ENCODE data around the gene MTERF2.

DNA sequence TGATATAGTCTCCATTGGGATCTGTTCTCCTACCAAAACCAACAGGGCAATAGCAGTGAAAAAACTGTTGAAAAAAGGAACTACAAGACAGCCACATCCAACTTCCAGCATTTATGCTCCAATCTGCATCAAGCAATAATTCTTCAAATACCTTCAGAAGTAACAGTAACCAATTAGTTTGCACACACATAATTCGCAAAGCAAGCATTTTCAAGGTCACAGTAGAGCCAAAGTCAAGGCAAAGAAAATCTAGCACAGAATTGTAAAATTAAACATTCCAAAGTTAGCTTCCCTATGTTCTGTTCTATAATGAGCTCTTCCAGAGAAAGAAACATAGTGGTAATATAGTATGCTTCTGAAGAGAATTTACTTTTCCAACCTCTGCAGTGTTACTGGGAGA is 11.0 kb upstream of the MTERF2 start:
- TF ChIP-seq CTCF (tag by site-specific recombination; IDR thresholded peaks at IDR 0.05) (no peak), ZNF335 (tag by site-specific recombination; conservative IDR thresholded peaks at IDR 0.05) (no peak), ZNF416 (tag by site-specific recombination; IDR thresholded peaks at IDR 0.05) (no peak)
- TF ChIP-seq, protein P1, sequence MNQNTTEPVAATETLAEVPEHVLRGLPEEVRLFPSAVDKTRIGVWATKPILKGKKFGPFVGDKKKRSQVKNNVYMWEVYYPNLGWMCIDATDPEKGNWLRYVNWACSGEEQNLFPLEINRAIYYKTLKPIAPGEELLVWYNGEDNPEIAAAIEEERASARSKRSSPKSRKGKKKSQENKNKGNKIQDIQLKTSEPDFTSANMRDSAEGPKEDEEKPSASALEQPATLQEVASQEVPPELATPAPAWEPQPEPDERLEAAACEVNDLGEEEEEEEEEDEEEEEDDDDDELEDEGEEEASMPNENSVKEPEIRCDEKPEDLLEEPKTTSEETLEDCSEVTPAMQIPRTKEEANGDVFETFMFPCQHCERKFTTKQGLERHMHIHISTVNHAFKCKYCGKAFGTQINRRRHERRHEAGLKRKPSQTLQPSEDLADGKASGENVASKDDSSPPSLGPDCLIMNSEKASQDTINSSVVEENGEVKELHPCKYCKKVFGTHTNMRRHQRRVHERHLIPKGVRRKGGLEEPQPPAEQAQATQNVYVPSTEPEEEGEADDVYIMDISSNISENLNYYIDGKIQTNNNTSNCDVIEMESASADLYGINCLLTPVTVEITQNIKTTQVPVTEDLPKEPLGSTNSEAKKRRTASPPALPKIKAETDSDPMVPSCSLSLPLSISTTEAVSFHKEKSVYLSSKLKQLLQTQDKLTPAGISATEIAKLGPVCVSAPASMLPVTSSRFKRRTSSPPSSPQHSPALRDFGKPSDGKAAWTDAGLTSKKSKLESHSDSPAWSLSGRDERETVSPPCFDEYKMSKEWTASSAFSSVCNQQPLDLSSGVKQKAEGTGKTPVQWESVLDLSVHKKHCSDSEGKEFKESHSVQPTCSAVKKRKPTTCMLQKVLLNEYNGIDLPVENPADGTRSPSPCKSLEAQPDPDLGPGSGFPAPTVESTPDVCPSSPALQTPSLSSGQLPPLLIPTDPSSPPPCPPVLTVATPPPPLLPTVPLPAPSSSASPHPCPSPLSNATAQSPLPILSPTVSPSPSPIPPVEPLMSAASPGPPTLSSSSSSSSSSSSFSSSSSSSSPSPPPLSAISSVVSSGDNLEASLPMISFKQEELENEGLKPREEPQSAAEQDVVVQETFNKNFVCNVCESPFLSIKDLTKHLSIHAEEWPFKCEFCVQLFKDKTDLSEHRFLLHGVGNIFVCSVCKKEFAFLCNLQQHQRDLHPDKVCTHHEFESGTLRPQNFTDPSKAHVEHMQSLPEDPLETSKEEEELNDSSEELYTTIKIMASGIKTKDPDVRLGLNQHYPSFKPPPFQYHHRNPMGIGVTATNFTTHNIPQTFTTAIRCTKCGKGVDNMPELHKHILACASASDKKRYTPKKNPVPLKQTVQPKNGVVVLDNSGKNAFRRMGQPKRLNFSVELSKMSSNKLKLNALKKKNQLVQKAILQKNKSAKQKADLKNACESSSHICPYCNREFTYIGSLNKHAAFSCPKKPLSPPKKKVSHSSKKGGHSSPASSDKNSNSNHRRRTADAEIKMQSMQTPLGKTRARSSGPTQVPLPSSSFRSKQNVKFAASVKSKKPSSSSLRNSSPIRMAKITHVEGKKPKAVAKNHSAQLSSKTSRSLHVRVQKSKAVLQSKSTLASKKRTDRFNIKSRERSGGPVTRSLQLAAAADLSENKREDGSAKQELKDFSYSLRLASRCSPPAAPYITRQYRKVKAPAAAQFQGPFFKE (tag by site-specific recombination; IDR thresholded peaks at IDR 0.05; ENCODE audit: borderline replicate concordance) = no peak

All from HEK293 (cell line).